Measurements from ENCODE around the gene EPHB3. TPM values are rescaled to one million over a fixed set of nuclear protein-coding genes. Genes with fewer than 3 reads are reported as not detected.

The EPHB3 gene
- polyA plus RNA-seq, 1 experiment: 1.9 TPM

DNA sequence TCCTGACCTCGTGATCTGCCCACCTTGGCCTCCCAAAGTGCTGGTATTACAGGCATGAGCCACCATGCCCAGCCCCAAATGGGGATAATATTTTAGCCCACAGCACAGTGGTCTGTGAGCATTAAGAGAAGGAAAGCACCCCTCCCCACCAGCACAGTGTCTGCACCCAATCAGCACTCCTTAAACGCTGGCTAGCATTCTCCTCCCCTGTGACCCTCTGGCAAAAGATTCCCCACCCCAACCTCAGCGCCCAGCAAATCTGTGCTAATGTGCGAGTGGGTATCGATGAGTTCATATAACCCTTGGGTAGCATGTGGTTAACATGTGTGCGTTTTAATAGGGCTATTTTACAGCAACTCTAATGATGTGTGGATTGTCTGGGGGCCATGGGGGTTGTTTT lies 18.3 kb upstream of the EPHB3 start:
- Histone ChIP-seq H3K4me3 (ENCODE audit: low read depth, low read length) (no peak overlapping the region), H3K27me3 (ENCODE audit: control insufficient read depth, insufficient read depth, low read length) (peaks cover 35% of the 10 kb centered on the region), H3K9me3 (ENCODE audit: control insufficient read depth, insufficient read depth, low read length) (no peaks in the 10 kb centered on the region; the same call in 1 of the 2 replicates), H3K27ac (ENCODE audit: low read depth, low read length) (no peak overlapping the region)
- ChIA-PET CTCF (interaction anchor here (0.6 to 10.7 kb wide), 7 partner anchors 18 to 260 kb away, joined by 3 to 215 read pairs (median 5); partner anchors contain the start of gene EPHB3), POLR2A (no interaction called here)
- TF ChIP-seq, protein P1, sequence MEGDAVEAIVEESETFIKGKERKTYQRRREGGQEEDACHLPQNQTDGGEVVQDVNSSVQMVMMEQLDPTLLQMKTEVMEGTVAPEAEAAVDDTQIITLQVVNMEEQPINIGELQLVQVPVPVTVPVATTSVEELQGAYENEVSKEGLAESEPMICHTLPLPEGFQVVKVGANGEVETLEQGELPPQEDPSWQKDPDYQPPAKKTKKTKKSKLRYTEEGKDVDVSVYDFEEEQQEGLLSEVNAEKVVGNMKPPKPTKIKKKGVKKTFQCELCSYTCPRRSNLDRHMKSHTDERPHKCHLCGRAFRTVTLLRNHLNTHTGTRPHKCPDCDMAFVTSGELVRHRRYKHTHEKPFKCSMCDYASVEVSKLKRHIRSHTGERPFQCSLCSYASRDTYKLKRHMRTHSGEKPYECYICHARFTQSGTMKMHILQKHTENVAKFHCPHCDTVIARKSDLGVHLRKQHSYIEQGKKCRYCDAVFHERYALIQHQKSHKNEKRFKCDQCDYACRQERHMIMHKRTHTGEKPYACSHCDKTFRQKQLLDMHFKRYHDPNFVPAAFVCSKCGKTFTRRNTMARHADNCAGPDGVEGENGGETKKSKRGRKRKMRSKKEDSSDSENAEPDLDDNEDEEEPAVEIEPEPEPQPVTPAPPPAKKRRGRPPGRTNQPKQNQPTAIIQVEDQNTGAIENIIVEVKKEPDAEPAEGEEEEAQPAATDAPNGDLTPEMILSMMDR (IDR thresholded peaks at IDR 0.05; ENCODE audit: low read depth, low read length): no peak
- DNase-seq (ENCODE audit: low read depth, low spot score): no peak

DNA sequence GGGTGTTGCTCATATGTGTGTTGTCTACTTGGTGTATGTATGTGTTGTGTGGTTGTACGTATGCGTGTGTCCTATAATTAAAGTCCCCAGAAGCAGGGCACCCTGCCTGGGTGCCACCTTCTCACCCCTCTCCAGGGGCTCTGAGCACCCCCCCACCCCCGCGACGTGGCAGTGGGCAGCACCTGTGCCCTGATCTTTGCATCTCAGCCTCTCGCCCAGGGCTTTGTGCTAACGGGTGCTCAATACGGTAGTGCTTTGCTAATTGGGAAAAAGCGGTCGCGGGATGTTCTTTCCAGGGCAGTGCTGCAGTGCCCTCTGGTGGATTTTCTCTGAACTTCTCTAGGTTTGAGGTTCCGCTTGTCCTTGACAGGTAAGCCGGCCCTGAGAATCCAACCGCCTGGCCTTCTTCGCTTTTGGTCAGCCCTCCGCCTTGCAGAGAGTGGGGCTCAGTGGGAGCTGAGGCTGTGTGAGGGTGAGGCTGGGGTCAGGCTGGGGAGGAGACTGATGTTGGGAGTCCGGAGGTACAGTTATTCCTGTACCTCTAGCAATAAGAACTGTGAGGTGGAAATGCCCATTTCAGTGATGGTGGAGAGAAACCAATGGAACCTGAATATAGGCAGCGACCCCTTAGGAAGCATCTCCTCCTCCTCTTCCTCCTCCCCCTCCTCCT lies 17.6 kb upstream of the EPHB3 start:
- peaks cover 28% of the 10 kb centered on the region for H3K27me3 ChIP-seq (ENCODE audit: control insufficient read depth, insufficient read depth, low read length)
- no peaks in the 10 kb centered on the region; the same call in 1 of the 2 replicates for H3K9me3 ChIP-seq (ENCODE audit: control insufficient read depth, insufficient read depth, low read length)
- TF ChIP-seq, protein P1 (IDR thresholded peaks at IDR 0.05; ENCODE audit: low read depth, low read length): peak; percentile 89
- DNase-seq (ENCODE audit: low read depth, low spot score): peak; percentile 56
- ChIA-PET CTCF (interaction anchor here (0.6 to 10.7 kb wide), 13 partner anchors 10 to 632 kb away, joined by 3 to 215 read pairs (median 3); partner anchors contain the start of gene EPHB3), POLR2A (no interaction called here)
- H3K27ac ChIP-seq (ENCODE audit: low read depth, low read length): no peak overlapping the region
- no peak overlapping the region for H3K4me3 ChIP-seq (ENCODE audit: low read depth, low read length)

DNA sequence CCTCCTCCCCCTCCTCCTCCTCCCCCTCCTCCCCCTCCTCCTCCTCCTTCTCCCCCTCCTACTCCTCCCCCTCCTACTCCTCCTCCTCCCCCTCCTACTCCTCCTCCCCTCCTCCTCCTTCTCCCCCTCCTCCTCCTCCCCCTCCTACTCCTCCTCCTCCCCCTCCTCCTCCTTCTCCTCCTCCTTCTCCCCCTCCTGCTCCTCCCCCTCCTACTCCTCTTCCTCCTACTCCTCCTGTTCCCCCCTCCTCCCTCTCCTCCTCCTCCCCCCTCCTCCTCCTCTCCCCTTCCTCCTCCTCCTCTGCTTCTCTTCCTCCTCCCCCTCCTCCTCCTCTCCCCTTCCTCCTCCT lies 17.1 kb upstream of the EPHB3 start:
- Histone ChIP-seq H3K27me3 (ENCODE audit: control insufficient read depth, insufficient read depth, low read length) (peaks cover 26% of the 10 kb centered on the region), H3K27ac (ENCODE audit: low read depth, low read length) (no peak overlapping the region), H3K9me3 (ENCODE audit: control insufficient read depth, insufficient read depth, low read length) (no peaks in the 10 kb centered on the region; the same call in 1 of the 2 replicates), H3K4me3 (ENCODE audit: low read depth, low read length) (no peak overlapping the region)
- CTCF ChIA-PET: interaction anchor here (0.6 to 10.7 kb wide), 12 partner anchors 10 to 632 kb away, joined by 3 to 215 read pairs (median 3); partner anchors contain the start of gene EPHB3
- TF ChIP-seq, protein P1 (IDR thresholded peaks at IDR 0.05; ENCODE audit: low read depth, low read length): no peak
- no peak for DNase-seq (ENCODE audit: low read depth, low spot score)
- POLR2A ChIA-PET: no interaction called here

DNA sequence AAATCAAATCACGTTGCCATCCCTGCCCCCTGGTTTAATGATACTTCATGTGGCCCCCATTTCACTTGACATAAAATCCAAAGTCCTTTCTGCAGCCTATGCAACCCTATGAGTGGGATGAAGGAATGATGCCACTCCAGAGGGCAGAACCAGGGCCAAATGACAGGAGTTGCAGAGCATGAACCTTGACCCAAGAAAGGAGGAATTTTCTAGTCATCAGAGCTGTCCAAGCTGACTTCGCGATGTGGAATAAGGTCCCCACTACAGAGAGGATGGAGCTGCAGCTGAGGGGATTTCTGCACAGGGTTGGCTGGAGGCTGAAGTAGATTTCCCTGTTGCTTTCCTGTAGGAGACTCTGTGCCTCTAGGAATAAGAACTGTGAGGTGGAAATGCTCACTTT lies 15.8 kb upstream of the EPHB3 start:
- TF ChIP-seq, protein P1 (IDR thresholded peaks at IDR 0.05; ENCODE audit: low read depth, low read length): no peak
- H3K9me3 ChIP-seq (ENCODE audit: control insufficient read depth, insufficient read depth, low read length): no peaks in the 10 kb centered on the region; the same call in 1 of the 2 replicates
- no peak overlapping the region for H3K4me3 ChIP-seq (ENCODE audit: low read depth, low read length)
- CTCF ChIA-PET: interaction anchor here (10.7 kb wide), 1 partner anchor 174 kb away, joined by 215 read pairs; no protein-coding TSS in a partner anchor
- H3K27ac ChIP-seq (ENCODE audit: low read depth, low read length): no peak overlapping the region
- peaks cover 31% of the 10 kb centered on the region for H3K27me3 ChIP-seq (ENCODE audit: control insufficient read depth, insufficient read depth, low read length)
- POLR2A ChIA-PET: interaction anchor here (0.7 kb wide), 1 partner anchor 600 kb away, joined by 3 read pairs; no protein-coding TSS in a partner anchor
- DNase-seq (ENCODE audit: low read depth, low spot score): no peak

DNA sequence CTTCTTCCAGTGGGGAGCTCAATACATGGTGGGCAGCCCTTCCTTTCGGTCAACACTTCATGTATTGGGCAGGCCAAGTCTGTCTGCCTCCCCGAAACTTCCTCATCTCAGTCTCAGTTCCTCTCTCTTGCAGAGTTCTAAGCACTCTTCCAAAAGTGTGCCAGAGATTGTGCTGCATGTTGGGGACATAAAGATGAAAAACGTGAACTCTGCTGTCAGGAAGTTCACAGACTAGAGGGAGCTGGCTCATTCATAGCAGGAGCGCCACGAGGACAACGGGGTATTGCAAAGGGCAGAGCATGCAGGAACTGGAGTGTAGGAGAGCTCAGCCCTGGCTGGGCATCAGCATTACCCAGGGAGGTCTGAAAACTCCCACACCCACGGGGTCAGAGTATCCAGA lies 15.3 kb upstream of the EPHB3 start:
- ChIA-PET POLR2A (interaction anchor here (0.7 kb wide), 1 partner anchor 600 kb away, joined by 3 read pairs; no protein-coding TSS in a partner anchor), CTCF (interaction anchor here (10.7 kb wide), 1 partner anchor 175 kb away, joined by 215 read pairs; no protein-coding TSS in a partner anchor)
- Histone ChIP-seq H3K4me3 (ENCODE audit: low read depth, low read length) (no peak overlapping the region), H3K27me3 (ENCODE audit: control insufficient read depth, insufficient read depth, low read length) (peaks cover 31% of the 10 kb centered on the region), H3K9me3 (ENCODE audit: control insufficient read depth, insufficient read depth, low read length) (no peaks in the 10 kb centered on the region; the same call in 1 of the 2 replicates), H3K27ac (ENCODE audit: low read depth, low read length) (no peak overlapping the region)
- no peak for DNase-seq (ENCODE audit: low read depth, low spot score)
- TF ChIP-seq, protein P1 (IDR thresholded peaks at IDR 0.05; ENCODE audit: low read depth, low read length): no peak
